GM12891 (cell line): ENCODE measurements around the gene TNFRSF4.

Experiments
- DNase-seq: peaks from one replicate; pipeline ENCODE4 v3.0.0; 2011; ENCODE audit warnings: low spot score; ENCODE audit not compliant: insufficient read length
- FAIRE-seq: peaks from 2 replicates; lab custom pipeline; 2011; peaks lifted over from hg19 to GRCh38; lab: Jason Lieb, UNC
- PAX5 ChIP-seq: IDR thresholded peaks from 2 replicates; pipeline ENCODE4 v1.6.1; 2011; ENCODE audit warnings: low read length, moderate library complexity, mild to moderate bottlenecking; ENCODE audit not compliant: insufficient read depth, severe bottlenecking
- POLR2A ChIP-seq: IDR thresholded peaks from 2 replicates; pipeline ENCODE4 v1.6.1; 2011; ENCODE audit warnings: low read depth, low read length, control low read depth
- POLR2AphosphoS5 ChIP-seq: IDR thresholded peaks from 2 replicates; pipeline ENCODE4 v1.6.1; 2011; ENCODE audit warnings: low read depth, low read length, control low read depth
- POU2F2 ChIP-seq: IDR thresholded peaks from 2 replicates; pipeline ENCODE4 v1.6.1; 2011; ENCODE audit warnings: low read depth, mild to moderate bottlenecking, control low read depth, low read length, moderate library complexity
- SPI1 ChIP-seq: IDR thresholded peaks from 2 replicates; pipeline ENCODE4 v1.6.1; 2011; ENCODE audit warnings: low read depth, low read length, control low read depth
- TAF1 ChIP-seq: IDR thresholded peaks from 2 replicates; pipeline ENCODE4 v1.6.1; 2011; ENCODE audit warnings: low read depth, low read length, control low read depth

Gene TNFRSF4

GRCh38 chr1:1239227-1239613, 25.3 kb upstream of the TNFRSF4 start:
- no peak for TF ChIP-seq POLR2A
- TF ChIP-seq POU2F2, result no peak
- TF ChIP-seq TAF1, result no peak
- no peak for TF ChIP-seq POLR2AphosphoS5
- TF ChIP-seq PAX5, result no peak
- no peak for TF ChIP-seq SPI1
- no peak for DNase-seq
- FAIRE-seq, result no peak

GRCh38 chr1:1238702-1239178, 24.8 kb upstream of the TNFRSF4 start:
- TF ChIP-seq PAX5 (no peak), POU2F2 (no peak), POLR2AphosphoS5 (no peak), SPI1 (no peak), POLR2A (no peak)
- DNase-seq, result no peak
- no peak for FAIRE-seq

DNA sequence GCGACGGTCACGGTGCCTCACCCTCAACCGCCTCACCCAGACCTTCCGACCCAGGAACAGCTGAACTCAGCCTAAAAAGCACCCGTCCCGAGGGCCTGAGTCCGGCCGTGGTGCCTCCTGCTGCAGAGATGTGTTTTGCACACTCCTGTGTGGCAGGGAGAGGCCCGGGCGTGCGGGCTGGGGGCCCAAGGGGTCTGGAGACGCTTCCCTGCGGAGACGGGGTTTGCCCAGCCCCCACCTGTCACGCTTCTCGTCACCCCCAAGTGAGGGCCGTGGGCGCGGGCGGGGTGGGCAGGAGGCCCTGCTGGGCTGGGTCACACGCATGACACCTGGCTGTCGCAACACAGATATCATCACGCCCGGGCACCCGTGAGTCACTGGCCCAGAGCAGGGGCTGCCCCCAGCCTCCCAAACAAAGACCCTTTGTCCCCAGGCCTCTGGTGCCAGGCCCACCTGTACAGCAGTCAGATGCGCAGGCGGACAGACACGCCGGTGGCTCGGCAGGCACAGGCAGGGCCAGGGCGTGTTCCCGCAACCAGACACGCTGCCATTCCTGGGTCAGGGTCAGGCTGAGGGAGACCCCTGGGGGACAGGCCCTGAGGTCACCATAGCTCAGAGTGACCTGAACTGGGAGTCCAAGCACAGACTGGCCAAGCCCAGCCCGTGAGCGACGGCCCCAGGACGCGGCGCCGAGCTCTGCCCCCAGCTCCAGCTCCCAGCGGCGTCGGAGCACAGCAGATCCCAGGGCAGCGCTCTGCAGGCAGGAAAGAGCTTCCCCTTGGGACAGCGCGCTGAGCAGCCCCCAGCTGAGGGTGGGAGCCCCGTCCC, 24.1 kb upstream of the TNFRSF4 start:
- no peak for DNase-seq
- TF ChIP-seq POU2F2 (no peak), PAX5 (no peak), TAF1 (no peak), POLR2AphosphoS5 (no peak), POLR2A (no peak), SPI1 (no peak)

DNA sequence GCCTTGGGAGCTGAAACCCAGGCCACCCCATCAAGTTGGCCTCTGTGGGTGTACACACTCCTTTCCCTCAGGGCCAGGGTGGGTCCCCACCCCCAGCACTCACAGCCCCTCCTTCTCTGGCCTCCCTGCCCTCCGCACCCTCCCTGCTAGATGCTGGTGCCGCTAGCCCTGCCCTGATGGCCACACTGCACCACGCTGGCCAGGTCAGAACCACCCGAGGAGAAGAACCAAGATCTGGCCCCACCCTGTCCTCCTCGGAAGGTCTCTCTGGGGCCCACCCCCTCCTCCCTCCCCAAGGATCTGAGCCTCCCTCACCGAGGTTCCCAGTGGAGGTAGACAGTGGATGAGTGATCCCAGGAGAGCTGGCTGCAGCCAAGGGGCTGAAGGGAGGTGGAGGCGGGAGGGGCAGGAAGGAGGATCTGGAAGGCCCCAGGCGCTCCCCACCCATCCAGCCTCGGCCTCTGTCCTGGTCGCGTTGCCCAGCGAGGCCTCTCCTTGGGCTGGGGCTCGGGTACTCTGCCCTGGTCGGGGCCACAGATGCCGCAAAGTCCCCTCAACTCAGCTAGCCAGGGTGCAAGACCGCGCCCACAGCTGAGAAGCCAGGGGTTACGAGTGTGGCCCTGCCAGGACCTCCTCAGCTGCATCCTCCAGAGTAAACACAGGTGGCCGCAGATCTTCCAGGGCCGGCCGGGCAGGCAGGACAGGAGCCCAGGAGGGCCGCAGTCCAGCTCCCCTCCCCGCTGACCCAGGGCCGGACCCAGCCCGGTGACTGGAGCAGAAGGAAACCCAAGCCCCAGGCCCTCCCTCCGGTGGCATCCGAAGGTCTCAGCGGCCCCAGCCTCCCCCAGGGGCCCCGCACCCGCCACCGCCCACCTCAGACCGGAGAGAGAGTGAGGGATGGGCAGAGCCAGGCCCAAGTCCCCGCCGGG, 23.3 kb upstream of the TNFRSF4 start:
- no peak for TF ChIP-seq PAX5
- no peak for TF ChIP-seq POLR2AphosphoS5
- no peak for TF ChIP-seq SPI1
- no peak for TF ChIP-seq POLR2A
- TF ChIP-seq TAF1, result no peak
- no peak for TF ChIP-seq POU2F2
- FAIRE-seq (no peak), DNase-seq (no peak)

More for the DNA sequence above, 24.1 kb upstream of the TNFRSF4 start:
- FAIRE-seq, result no peak

DNA sequence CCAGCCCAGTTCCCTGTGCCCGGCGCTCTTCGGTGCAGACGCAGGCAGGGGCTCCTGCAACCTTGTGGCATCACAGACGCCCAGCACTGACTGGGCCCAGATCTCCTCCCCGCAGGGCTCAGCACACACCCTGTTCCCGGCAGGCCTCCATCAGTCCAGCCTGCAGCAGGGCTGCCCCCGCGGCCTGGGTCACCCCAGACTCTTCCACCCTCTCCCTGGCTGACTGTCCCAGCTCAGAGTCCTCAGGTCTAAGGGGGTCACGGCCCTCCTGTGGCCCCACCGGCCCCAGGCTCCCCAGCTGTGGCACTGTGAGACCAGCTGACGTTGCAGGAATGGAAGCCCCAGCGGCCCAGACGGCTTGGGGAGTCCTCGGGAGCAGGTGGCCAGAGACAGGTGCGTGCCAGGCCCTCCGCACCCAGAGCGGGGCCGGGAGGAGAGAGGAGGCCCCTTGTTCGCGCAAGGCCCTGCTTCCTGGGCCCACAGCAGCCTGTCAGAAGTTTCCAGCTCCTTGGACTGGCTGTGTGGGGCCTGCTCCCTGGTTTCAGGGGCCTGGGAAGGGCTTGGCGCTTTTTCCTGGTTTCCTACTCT, 22.3 kb upstream of the TNFRSF4 start:
- FAIRE-seq, result no peak
- no peak for DNase-seq
- TF ChIP-seq POLR2A (no peak), POU2F2 (no peak), SPI1 (no peak), PAX5 (no peak), TAF1 (no peak), POLR2AphosphoS5 (no peak)

DNA sequence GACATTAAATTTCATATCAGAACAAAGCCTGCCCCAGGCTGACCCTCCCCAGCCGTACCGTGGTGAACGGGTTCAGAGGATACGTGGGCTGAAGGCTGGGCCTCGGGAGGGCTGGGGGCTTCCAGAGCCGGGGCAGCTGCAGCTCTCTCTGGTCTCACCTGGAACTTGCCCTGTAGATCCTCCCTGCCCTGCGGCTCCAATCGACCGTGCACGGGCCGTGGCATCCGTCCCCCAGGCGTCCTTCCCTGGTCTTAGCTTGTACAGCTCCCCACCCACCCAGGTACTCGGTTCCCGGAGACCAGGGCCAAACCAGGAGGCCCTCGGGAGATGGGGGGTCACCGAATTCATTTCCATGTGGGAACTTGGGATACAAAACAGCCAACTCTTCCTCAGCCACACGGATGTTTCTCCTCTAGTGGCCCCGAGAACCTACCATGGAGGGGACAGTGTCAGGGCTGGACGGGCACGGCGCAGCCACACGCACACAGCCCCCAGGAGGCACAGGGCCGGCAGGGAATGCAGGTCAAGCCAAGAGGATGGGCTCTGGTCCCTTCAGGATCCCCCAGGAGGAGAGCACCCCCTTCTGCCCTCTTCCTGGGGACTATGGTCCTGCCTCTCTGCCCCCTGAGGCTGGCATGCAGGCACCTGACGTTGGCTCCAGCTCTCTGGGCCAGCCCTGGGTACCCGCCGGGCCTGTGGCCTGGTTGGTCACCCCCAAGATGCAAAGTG, 21.2 kb upstream of the TNFRSF4 start:
- TF ChIP-seq POLR2AphosphoS5 (peak; percentile 25; the same call in 1 of the 2 replicates), POU2F2 (no peak), SPI1 (no peak), PAX5 (no peak), POLR2A (no peak), TAF1 (no peak)
- no peak for DNase-seq
- FAIRE-seq, result no peak

- no peak for DNase-seq
- no peak for TF ChIP-seq POU2F2
- FAIRE-seq, result no peak
Measured at GRCh38 chr1:1234180-1234808, 20.3 kb upstream of the TNFRSF4 start.

DNA sequence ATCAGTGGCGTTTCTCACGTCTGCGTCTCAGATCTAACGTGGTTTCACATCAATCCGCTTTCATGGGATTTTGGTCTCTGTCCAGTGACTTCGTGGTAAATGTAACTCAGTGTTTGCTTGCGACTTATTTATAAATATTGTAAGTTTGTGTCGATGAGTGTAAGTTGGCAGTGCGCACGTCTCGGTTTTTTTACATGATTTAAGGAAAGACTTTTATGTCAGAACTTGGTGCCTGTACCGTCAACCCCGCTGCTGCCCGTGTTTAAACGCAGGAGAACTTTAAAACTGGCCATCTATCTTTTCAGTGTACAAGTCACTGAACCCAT, 19.6 kb upstream of the TNFRSF4 start:
- DNase-seq (no peak), FAIRE-seq (no peak)
- TF ChIP-seq POU2F2, result no peak
- TF ChIP-seq TAF1, result no peak
